Measurements from ENCODE around the gene WDR5.

GRCh38 chr9:134158753-134159392 is 23.0 kb downstream of the WDR5 start:
- TF ChIP-seq EZH2phosphoT487 (IDR thresholded peaks at IDR 0.05; ENCODE audit: borderline replicate concordance, low read length) (no peak), EZH2 (IDR thresholded peaks at IDR 0.05; ENCODE audit: low read length, unreplicated experiment) (no peak), CTCF (conservative IDR thresholded peaks at IDR 0.05; ENCODE audit: low read depth, low read length) (no peak)
